T-helper 1 cell treated with Interleukin-12 subunit alpha and Interleukin-12 subunit beta and Interleukin-4 antibody, amounts not matched to agents 30 ng/mL and 1 ng/mL, for 36 hours (primary cell): ENCODE measurements around the gene CILP2. TPM values are rescaled to one million over a fixed set of nuclear protein-coding genes. Genes with fewer than 3 reads are reported as not detected.

Experiments
- intact Hi-C: fragments of 100-400 bp; cut with micrococcal nuclease; formaldehyde crosslinking; loops from one replicate; pipeline ENCODE4 v1.15.1; 2024
- total RNA-seq: library from RNA; stranded (reverse); gene quantifications from 2 replicates; pipeline ENCODE4 v1.2.3, GENCODE V29; 2022

The CILP2 gene
- total RNA-seq, 1 donor from 2014 or later, result 0.17 TPM

DNA sequence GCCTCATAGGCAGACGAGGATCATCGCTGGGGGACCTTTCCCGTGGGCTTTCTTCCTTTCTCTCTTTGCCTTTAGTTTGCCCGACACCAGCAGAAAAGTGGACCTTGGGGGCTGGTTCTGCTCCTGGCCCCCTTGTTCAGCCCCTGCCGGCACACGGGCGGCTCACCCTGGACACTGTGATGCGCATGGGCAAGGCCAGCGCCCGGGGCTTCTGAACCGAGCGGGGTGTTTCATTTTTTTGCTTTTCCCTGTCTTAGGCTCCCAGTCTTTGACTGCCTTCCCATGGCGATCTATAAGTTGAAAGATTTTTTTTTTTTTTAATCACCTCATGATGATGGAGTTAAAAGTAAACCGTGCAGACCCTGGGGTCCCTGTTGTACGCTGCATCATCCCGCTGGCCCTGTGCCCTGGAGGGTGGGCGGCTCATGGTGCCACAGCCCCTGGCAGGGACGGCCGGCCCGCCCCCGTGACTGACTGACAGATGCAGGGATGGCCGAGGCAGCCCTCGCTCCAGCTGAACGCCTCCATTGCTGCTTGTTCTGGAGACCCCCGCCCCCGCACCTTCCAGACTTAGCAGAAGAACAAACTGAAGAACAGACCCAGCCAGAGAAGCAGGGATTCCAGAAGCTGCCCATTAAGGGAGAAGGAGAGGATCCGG lies 32.3 kb upstream of the CILP2 start:
- intact Hi-C loops, result no loop called here

DNA sequence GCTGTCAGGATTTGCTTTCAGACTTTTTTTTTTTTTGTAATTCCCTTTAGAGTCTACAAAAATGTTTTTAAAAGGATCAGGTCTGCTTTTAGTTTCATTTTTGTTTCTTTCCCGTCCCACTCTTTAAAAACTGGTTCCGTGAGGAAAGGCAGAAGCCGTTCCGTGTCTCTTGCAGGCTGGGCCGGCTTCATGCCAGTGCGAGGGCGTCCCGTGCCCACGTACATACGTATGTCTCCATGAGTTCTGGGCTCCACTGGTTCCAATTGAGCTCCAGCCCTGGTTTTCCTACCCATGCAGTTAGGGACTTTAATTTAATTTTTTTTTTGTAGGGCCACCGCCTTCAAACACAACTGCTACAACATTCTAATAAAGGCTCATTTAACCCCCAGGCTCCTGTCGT lies 31.5 kb upstream of the CILP2 start:
- intact Hi-C loops, result no loop called here

DNA sequence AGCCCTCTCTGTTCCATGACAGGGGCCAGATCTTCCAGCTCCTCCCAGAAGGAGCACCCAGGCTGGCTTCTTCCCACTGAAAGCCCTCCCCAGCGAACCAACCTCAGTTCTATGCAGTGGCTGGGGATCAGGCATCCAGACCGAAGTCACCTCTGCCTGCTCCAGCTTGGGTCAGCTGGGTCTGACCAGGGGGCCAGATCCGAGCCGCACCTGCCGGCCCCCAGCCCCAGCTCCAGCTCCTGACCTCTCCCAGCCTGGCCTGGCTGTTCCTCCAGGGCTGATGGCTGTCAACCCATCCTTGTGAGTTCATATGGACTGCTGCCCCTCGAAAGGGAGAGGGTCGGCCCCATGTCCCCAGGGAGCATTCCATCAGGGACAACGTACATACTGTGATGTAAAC lies 30.7 kb upstream of the CILP2 start:
- intact Hi-C loops, result no loop called here

DNA sequence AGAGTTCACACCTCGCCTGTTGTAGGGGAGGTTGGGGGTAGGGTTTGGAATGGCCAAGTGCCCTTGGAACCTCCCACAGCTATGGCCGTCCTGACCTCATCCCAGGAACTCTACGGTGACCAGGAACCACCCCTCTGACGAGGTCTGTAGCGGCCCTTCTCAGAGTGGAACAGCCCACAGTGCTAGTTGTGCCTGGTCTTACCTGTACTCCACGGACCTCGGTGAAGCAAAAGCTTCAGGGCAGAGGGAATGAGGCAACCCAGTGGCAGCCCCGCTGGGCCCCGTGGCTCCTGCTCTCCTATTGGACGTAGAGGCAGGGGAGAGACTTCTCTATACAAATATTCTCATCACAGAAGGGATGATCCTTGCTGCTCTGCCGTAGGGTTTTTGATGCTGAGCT lies 29.8 kb upstream of the CILP2 start:
- intact Hi-C loops, result no loop called here

DNA sequence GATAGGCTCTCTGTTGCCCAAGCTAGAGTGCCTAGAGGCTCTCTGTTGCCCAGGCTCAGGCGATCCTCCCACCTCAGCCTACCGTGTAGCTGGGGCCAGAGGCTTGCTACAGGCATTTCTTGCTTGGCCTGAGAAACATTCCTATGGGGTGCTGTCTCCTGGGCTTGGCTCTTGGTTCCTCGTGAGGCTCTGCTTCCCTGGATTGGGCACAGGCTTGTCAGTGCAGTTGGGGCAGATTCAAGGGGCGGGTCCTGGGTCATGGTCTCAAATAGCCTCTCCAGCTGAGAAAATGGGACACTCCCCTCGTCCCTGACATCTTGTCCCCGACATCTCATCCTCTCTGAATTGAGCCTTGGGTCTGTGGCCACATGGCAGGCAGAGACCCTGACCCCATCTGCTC lies 27.6 kb upstream of the CILP2 start:
- intact Hi-C loops, result no loop called here

DNA sequence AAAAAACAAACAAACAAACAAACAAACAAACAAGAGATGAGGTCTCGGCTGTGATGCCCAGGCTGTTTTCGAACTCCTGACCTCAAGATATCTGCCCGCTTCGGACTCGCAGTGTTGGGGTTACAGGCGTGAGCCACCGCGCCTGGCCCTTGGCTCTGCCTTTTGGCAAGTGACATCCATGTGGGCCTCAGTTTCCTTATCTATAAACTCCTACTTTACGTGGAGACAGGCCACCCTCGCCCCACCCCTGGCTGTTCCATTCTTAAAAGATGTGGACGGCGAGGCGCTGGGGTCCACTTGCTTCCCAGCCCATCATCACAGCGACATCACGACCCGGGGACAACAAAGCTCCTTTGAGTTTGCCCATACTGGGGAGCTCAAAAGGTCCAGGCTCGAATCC lies 24.4 kb upstream of the CILP2 start:
- intact Hi-C loops, result no loop called here

DNA sequence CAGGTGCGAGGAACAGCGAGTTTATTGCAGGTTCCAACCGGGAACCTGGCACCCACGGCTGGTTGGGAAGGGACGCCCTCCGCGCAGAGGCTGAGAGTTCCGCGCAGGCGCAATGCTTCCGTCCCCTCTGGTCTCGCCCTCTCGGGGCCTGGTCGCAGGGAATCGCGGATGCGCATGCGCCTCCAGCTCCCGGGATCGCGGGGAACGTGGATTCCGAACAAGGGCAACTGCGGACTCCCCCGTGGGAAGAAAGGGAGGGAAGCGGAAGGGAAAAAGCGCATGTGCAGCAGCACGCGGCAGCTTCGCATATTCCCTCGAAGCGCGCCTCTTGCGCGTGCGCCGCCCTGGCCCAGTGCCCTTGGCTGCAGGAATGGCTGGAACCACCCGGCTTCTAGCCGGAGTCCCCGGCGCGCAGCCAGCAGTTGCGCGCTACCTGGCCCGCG lies 23.8 kb upstream of the CILP2 start:
- intact Hi-C loops, result no loop called here

DNA sequence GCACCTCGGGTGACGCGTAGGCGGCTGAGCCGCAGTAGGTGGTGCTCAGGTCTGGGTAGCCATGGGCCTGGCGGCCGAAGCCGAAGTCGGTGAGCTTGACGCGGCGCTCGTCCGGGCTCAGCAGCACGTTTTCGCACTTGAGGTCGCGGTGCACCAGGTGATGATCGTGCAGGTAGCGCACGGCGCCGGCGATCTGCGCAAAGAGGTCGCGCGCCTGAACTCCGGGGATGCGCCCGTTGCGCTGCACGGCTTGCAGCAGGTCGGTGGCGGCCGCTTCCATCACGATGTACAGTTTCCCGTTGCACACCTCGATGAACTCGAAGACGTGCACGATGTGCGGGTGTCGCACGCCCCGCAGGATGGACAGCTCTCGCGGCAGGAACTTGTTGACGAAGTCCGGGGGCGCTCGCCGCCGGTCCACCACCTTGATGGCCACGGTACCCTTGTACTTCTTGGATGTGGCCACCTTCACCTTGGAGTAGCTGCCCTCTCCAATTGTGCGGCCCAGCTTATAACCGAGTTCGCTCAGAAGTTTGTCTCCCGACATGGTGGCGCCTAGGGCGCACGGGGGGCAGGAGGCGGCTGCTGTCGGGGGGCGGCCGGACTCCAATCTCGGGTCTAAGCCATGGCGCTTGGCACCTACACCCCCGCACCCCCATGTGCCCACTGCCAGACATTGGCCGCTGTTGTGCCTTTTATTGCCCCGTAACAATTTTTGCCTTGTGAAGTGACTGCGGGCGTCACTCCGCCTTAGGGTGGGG lies 23.0 kb upstream of the CILP2 start, which contains the start of gene TSSK6:
Gene TSSK6, minus strand, starts transcription at position 668 of the 761 bp plus-strand sequence. Its CDS starts 121 bp downstream, at position 547.
- intact Hi-C loops, result loop anchor here (5.0 kb wide), 1 partner anchor 442 kb away; no protein-coding TSS in a partner anchor

DNA sequence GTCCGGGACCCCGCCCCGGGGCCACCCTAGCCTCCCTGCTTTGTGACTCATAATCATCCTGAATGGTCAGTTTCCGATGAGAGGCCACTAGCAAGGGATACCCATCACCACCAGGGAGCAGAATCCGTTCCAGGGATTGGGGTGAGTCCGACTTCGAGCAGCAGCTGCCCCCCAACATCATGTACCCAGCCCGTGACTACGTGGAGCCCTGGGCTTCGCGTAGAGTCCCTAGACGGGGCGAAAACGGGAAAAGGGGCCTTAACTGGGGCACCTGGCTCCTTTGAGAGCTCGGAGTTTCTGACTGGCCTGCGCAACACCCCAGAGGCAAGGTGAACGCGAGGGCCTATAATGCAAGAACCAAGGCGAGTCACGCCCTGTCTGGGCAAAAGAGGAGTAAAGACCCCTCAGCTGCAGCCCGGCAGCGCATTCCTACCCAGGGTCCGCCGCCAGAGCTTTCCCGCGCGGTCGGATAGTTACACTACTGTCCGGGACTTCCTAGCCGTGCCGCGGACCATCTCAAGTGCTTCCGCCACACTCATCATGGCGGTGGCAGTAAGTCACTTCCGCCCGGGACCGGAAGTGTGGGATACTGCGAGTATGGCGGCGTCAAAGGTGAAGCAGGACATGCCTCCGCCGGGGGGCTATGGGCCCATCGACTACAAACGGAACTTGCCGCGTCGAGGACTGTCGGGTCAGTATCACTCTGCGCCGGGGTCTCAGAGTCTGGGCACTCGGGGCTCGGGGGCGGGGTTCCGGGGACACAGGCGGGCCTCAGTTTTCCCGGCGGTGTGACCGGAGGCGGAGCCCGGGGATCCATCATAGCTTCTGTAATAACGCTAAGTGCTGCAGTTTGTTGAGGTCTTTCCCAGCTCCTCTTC lies 22.2 kb upstream of the CILP2 start, which contains the start of gene NDUFA13:
Gene NDUFA13, plus strand, starts transcription at position 584 of the 878 bp plus-strand sequence. Its CDS starts 14 bp downstream, at position 598.
- intact Hi-C loops, result loop anchor here (1.0 to 5.0 kb wide), 6 partner anchors 27 to 441 kb away; partner anchors contain the start of genes BORCS8, GMIP, MAU2 and RFXANK

DNA sequence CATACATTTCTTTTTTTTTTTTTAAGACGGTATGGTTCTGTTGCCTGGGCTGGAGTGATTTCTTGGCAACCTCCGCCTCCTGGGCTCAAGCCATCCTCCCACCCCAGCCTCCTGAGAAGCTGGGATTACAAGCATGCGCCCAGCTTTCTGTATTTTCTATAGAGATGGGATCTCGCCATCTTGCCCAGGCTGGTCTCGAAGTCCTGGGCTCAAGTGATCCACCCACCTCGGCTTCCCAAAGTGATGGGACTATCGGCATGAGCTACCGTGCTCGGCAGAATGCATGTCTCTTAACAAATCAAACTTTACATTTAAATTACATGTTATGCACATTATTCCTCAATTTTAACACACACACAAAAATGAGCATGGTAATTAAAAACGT lies 20.8 kb upstream of the CILP2 start:
- intact Hi-C loops, result loop anchor here (5.0 kb wide), 1 partner anchor 440 kb away; no protein-coding TSS in a partner anchor

DNA sequence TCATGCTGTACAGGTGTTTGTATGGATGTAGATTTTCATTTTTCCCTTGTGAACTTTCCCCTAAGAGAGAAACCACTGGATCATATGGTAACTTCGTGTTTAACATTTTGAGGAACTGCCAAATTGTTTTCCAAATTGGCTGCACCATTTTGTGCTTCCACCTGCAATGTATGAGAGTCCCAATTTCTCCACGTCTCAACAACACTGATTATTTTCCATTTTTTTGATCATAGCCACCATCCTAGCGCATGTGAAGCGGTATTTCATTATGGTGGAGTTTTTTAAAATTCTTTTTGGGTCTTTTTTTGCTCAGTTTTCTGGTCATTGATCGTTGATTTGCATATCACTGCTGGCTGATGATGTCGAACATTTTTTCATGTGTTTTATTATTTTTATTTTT lies 17.1 kb upstream of the CILP2 start:
- intact Hi-C loops, result no loop called here

DNA sequence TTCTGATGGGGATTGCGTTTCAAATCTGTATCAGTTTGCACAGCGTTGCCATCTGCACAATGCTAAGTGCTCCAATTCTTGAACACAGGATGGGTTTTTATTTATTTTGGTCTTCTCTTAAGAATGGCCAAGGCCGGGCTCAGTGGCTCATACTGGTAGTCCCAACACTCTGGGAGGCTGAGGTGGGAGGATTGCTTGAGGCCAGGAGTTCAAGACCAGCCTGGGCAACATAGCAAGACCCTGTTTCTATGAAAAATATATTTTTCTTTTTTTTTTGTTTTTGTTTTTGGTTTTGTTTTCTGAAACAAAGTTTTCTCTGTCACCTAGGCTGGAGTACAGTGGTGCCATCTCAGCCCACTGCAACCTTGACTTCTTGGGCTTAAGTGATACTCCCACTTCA lies 14.9 kb upstream of the CILP2 start:
- intact Hi-C loops, result no loop called here

DNA sequence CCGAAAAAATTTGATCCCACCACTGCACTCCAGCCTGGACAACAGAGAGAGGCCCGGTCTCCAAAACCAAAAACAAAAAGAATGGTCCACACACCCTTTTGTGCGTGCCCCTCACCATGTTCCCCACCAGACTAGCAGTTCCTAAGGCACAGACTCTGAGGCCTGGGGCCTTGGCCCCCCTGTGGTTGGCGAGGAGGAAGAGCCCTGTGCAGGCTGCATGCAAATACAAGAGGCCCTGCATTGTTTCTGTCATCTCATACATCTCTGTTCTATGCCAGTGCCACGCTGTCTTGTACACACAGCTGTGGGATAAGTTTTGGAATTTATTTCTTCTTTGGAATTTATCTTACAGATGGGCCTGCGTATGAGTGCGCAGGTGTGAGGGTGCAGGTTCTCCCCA lies 14.0 kb upstream of the CILP2 start:
- intact Hi-C loops, result no loop called here

DNA sequence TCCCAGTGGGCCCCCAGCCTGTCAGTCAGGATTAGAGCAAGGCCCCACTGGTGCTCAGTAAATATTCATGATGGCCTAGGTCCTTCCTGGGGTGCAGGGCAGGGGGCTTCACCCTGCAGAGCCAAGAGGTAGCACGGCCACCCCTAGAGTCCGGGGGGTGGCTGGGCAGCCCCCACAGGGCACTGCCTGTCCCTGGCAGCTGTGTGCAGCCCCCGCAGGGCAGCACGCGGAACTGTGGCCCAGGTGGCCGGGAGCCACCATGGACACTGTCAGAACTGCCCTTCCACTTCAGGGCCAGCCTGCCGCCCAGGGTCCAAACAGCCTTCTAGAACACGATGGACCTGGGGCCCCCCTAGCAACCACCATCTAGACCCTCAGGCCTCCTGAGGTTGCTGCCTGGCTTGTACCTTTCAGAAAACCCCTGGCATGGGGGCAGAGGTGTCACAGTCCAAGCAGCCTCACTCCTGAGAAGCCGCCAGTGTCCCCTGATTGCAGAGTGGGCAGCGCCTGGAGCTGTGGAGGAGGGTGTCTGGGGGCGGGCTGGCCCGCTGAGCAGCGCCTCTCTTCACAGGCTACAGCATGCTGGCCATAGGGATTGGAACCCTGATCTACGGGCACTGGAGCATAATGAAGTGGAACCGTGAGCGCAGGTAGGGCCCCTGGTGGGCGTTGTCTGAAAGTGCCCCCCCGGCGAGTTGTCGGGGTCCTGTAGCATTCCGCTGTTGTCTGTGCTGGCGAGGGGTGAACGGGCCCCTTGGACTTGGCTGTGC lies 12.3 kb upstream of the CILP2 start:
- intact Hi-C loops, result no loop called here

DNA sequence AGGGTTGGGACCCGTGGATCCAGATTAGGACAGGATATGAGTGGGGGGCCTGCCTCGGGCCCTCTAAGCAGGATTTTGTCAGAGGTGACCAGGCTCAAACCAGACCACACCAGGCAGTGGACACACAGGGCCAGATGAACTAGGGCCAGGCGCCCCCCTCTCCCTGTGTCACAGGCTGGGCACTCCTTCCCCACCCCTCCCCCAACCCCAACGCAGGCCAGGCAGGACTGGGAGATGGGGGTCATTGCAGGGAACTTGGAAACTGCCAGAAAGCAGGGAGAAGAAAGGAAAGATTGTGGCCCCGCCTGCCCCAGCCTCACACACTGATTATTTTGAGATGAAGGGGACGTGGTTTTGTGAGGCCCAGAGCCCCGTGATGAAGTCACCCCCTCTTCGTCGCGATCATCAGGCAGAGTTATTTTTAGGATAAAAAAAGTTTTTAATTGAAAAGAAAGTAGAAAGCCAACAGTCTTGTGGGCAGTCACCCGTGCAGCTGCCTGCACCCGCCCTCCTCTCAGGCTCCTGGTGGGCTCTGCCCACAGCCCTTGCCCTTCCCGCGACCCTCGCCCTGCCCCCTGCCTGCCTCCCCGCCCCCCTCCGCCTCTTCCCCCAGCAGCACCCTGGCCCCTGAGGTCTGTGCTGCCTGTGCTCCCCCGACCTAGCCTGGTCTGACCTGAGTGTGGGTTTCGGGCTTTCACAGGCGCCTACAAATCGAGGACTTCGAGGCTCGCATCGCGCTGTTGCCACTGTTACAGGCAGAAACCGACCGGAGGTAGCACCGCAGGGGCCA lies 11.3 kb upstream of the CILP2 start:
- intact Hi-C loops, result no loop called here

DNA sequence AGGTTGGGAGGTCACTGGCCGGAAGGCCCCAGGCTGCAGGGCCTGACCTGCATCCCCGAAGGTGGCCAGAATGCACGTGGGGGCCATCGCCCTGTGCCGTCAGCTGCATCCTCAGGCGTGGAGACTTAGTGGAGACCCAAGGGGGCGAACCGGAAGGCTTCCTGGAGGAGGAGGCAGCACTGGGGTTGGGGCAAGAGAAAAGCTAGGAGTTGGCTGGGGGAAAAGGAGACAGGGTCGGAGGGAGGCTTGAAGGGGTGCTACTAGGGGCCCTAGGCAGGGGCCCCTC lies 10.8 kb upstream of the CILP2 start:
- intact Hi-C loops, result no loop called here

DNA sequence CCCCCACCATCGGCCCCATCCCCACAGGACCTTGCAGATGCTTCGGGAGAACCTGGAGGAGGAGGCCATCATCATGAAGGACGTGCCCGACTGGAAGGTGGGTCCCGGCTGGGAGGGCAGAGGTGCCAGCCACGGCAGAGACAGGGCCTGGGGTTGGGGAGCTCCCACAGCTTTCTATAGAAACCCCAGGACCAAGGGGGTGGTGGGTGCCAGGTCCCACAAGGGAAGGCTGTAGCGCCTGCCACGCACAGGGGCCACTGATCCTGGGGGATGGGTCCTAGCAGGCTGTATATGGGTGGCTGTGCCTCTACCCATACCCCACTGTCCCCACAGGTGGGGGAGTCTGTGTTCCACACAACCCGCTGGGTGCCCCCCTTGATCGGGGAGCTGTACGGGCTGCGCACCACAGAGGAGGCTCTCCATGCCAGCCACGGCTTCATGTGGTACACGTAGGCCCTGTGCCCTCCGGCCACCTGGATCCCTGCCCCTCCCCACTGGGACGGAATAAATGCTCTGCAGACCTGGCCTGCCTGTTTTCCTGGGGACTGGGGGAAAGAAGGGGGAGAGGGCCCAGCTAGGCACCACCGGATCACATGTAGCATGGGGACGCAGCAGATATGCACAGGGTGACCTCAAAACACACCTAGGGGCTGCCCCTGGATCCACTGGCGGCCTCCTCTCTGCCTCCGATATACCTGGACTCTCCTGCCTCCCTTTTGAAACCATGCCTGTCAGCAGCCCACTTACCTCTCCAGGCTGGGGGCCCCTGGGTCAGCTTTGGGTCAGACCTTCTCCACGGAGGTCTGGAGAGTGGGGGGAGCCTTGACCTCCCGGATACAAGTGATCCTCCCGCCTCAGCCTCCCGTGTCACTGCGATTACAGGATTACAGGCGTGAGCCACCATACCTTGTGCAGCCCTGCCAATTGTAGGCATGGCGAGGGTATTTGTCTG lies 10.1 kb upstream of the CILP2 start:
- intact Hi-C loops, result no loop called here

DNA sequence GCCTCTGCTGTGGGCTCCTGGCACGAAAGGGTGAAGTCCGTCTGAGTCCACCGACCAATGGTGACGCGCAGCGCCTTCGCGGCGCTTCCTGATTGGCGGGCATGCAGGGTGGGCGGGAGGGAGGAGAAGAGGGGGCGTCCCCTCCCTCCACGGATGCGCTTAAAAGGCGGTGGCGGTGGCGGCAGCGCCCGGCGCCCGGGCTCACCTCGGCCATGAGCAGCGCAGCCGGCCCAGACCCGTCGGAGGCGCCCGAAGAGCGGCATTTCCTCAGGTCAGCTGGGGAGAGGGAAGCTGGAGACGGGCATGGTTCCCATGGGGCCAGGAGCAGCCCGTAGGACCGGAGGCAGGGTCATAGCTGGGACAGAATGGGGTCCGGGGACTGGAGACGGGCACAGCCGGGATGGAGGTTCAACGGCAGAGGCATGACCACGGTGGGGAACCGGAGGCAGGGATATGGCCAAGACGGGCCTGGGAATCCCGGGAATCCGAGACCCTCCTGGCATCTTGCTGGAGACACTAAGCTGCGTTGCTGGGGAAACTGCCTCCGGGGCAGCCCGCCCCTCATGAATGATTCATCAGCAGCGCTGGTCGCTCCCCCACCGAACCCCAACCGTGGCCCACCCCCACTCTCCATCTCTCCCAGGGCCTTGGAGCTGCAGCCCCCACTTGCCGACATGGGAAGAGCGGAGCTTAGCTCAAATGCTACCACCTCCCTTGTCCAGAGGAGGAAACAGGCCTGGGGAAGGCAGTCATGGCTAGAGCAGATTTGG lies 9.2 kb upstream of the CILP2 start, which contains the start of gene YJEFN3:
Gene YJEFN3, plus strand, starts transcription at position 191 of the 770 bp plus-strand sequence. Its CDS starts 22 bp downstream, at position 213.
- intact Hi-C loops, result no loop called here
